Activated naive CD8-positive, alpha-beta T cell (primary cell): ENCODE results near the gene TEN1.
"Not testable (repeated sequence)": the region's sequence is repeated elsewhere in the genome, so short reads cannot be mapped to it uniquely, and the experiment has no call there.

Source experiments
- H3K27ac Mint-ChIP-seq: one replicate; pipeline ENCODE4 v1.8.0; 2021; ENCODE audit warnings: mixed read lengths
- H3K27me3 Mint-ChIP-seq: one replicate; pipeline ENCODE4 v1.8.0; 2021; ENCODE audit warnings: mixed read lengths
- H3K36me3 Mint-ChIP-seq: one replicate; pipeline ENCODE4 v1.8.0; 2021; ENCODE audit warnings: mixed read lengths
- H3K4me1 Mint-ChIP-seq: one replicate; pipeline ENCODE4 v1.8.0; 2021; ENCODE audit warnings: low read depth, mixed read lengths
- H3K4me3 Mint-ChIP-seq: one replicate; pipeline ENCODE4 v1.8.0; 2021; ENCODE audit warnings: mild to moderate bottlenecking, mixed read lengths
- H3K9me3 Mint-ChIP-seq: one replicate; pipeline ENCODE4 v1.8.0; 2021; ENCODE audit warnings: low read depth, mixed read lengths

Gene TEN1

DNA sequence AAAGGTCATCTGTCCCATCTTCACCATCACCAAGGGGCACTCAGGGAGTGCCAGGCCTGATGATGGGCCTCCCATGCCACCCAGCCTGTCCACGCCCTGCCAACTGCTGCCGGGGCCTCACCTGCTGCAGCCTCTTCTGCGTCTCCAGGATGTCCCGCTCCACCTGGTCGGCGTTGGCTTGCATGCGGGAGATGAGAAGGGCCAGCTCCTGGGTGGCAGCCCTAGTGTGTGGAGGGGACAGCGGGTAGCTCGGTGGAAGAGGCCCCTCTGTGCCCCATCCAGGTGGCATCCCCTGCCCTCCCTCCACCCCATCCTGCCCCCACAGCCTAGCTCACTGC, 44.8 kb downstream of the TEN1 start:
- Mint-ChIP-seq H3K4me1 (peaks cover 23% of the 10 kb centered on the region), H3K36me3 (no peaks in the 10 kb centered on the region), H3K27me3 (no peaks in the 10 kb centered on the region), H3K27ac (no peak overlapping the region), H3K4me3 (no peak overlapping the region), H3K9me3 (no peaks in the 10 kb centered on the region)

GRCh38 chr17:76024353-76024752, 45.3 kb downstream of the TEN1 start:
- Mint-ChIP-seq H3K36me3 (no peaks in the 10 kb centered on the region), H3K9me3 (no peaks in the 10 kb centered on the region), H3K27ac (no peak overlapping the region), H3K4me3 (no peak overlapping the region), H3K4me1 (peaks cover 28% of the 10 kb centered on the region), H3K27me3 (no peaks in the 10 kb centered on the region)

DNA sequence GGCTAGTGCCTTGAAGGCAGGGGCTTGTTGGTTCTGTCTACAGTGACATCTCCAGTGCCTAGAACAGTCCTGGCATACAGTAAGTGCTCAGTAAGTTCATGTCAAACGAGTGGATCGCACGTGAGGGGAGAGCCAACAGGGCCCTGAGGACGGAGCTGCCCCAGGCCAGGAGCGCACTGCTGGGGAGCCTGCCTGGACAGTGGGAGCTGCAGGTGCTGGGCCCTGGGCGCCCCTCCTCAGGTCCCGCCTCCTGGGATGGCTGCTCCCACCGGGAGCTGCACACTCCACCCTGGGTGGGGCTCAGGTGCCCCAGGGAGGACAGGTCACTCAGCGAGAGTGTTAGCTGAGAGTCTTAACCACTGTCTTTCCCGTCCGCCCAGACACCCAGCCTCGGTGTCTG, 46.3 kb downstream of the TEN1 start:
- H3K36me3 Mint-ChIP-seq: no peaks in the 10 kb centered on the region

DNA sequence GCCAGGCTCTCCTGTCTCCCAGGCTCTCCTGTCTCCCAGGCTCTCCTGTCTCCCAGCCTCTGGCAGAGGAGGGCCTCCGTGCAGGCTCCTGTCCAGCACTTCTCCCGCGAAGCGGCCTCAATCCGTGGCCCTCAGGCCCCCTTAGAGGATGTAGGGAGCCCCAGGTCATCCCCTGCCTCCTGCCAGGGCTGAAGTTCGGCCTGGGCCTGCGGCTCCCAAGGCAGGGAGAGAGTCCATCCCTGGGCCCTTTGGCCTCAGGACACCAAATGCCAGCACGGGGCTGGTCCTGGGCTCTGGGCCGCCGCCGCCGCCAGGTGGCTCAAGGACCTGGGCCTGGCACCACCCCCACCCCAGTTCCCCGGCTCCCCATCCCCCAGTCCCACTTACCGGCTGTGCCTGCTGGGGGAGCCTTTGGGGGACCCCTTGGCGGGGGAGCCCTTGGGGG, 47.7 kb downstream of the TEN1 start:
- Mint-ChIP-seq H3K4me1 (peaks cover 36% of the 10 kb centered on the region), H3K27ac (no peak overlapping the region), H3K9me3 (no peaks in the 10 kb centered on the region), H3K4me3 (no peak overlapping the region), H3K27me3 (no peaks in the 10 kb centered on the region), H3K36me3 (no peaks in the 10 kb centered on the region)

More for the DNA sequence above, 46.3 kb downstream of the TEN1 start:
- H3K9me3 Mint-ChIP-seq: no peaks in the 10 kb centered on the region
- no peak overlapping the region for H3K4me3 Mint-ChIP-seq
- peaks cover 32% of the 10 kb centered on the region for H3K4me1 Mint-ChIP-seq
- no peaks in the 10 kb centered on the region for H3K27me3 Mint-ChIP-seq
- no peak overlapping the region for H3K27ac Mint-ChIP-seq

DNA sequence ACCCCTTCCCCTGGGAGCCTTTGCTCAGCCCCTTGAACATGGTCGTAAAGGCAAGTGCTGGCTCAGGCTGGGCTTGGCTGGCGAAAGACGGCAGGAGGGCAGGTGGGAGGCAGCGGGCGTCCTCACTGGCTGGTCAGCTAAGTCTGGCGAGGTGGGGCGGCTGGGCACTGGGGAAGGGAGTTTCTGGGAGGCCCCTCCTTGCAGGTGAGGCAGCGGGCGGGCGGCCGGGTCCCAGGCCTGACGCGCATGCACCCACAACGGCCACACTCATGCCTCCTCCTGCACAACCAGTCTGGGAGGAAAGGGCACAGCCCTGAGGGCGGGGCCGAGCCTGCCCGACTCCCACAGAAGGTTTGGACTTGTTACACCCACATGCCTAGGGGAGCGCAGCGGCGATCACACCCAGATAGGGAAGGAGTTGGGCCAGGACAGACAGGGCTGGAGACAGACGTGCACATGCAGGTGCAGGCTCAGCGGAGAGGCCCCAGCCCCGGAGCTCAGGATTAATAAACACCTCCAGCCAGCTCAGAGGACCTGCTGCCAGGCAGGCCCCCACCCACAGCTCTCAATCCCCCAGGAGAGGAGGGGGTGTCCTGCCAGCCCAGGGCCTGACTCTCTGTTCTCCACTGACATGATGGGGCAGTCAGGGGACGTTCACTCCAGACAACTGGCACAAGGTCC, 48.3 kb downstream of the TEN1 start, which contains the start of gene EVPL:
EVPL (minus strand) TSS at position 148 of the 681 bp plus-strand sequence; CDS start at position 40, 108 bp downstream.
- H3K4me1 Mint-ChIP-seq: peaks cover 37% of the 10 kb centered on the region
- no peak within 1 kb of the TSS for H3K27ac Mint-ChIP-seq
- no peaks in the 10 kb centered on the region for H3K9me3 Mint-ChIP-seq
- H3K36me3 Mint-ChIP-seq: no peaks in the 10 kb centered on the region
- H3K4me3 Mint-ChIP-seq: no peak within 1 kb of the TSS
- H3K27me3 Mint-ChIP-seq: no peaks in the 10 kb centered on the region

- no peaks in the 10 kb centered on the region for H3K9me3 Mint-ChIP-seq
- H3K4me1 Mint-ChIP-seq: peaks cover 48% of the 10 kb centered on the region
- H3K4me3 Mint-ChIP-seq: no peak overlapping the region
- no peaks in the 10 kb centered on the region for H3K36me3 Mint-ChIP-seq
- no peaks in the 10 kb centered on the region for H3K27me3 Mint-ChIP-seq
- H3K27ac Mint-ChIP-seq: no peak overlapping the region
These were observed 53.2 kb downstream of the TEN1 start for GRCh38 chr17:76032073-76032779.

DNA sequence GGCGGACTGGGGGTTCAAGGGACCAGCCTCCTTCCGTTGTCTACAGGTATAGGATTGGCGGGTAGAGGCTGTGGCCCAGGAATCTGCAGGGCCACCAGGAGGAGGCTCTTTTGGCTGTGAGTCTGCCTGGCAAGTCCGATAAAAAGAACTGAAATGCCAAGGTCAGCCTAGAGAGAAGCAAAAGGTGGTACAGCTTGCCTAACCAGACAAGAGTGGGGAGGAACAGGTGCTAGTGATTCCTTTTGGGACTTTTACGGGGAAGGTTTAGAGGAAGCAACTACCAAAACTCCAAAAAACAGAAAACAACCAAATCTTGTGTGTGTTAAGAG, 53.7 kb downstream of the TEN1 start:
- H3K27me3 Mint-ChIP-seq: no peaks in the 10 kb centered on the region
- no peaks in the 10 kb centered on the region for H3K9me3 Mint-ChIP-seq
- H3K4me3 Mint-ChIP-seq: no peak overlapping the region
- H3K27ac Mint-ChIP-seq: no peak overlapping the region
- H3K36me3 Mint-ChIP-seq: no peaks in the 10 kb centered on the region
- peaks cover 49% of the 10 kb centered on the region for H3K4me1 Mint-ChIP-seq

DNA sequence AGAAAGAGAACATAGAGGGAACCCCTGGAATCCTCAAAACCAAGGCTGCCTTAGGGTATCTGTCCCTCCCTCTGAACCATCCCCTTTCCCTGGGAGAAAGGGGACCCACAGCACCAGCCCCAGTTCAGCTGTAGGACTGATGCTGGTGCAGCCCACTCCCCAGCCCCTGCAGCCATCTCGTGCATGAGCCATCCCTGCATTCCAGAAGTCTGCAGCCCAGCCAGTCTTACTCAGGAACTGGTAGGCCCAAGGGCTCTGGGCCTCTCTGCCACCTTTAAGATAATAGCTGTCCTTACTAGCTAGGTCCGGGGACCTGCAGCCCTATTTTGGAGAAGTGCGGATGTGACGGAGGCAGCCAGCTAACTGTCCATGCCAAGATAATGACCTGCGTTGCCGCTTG, 54.1 kb downstream of the TEN1 start:
- H3K4me1 Mint-ChIP-seq: peaks cover 49% of the 10 kb centered on the region
- no peak overlapping the region for H3K27ac Mint-ChIP-seq
- H3K4me3 Mint-ChIP-seq: no peak overlapping the region
- no peaks in the 10 kb centered on the region for H3K36me3 Mint-ChIP-seq
- no peaks in the 10 kb centered on the region for H3K27me3 Mint-ChIP-seq
- H3K9me3 Mint-ChIP-seq: no peaks in the 10 kb centered on the region

GRCh38 chr17:76034428-76035350, 55.6 kb downstream of the TEN1 start:
- Mint-ChIP-seq H3K27ac (no peak overlapping the region), H3K4me1 (peaks cover 39% of the 10 kb centered on the region), H3K27me3 (no peaks in the 10 kb centered on the region), H3K9me3 (no peaks in the 10 kb centered on the region), H3K36me3 (no peaks in the 10 kb centered on the region), H3K4me3 (no peak overlapping the region)

DNA sequence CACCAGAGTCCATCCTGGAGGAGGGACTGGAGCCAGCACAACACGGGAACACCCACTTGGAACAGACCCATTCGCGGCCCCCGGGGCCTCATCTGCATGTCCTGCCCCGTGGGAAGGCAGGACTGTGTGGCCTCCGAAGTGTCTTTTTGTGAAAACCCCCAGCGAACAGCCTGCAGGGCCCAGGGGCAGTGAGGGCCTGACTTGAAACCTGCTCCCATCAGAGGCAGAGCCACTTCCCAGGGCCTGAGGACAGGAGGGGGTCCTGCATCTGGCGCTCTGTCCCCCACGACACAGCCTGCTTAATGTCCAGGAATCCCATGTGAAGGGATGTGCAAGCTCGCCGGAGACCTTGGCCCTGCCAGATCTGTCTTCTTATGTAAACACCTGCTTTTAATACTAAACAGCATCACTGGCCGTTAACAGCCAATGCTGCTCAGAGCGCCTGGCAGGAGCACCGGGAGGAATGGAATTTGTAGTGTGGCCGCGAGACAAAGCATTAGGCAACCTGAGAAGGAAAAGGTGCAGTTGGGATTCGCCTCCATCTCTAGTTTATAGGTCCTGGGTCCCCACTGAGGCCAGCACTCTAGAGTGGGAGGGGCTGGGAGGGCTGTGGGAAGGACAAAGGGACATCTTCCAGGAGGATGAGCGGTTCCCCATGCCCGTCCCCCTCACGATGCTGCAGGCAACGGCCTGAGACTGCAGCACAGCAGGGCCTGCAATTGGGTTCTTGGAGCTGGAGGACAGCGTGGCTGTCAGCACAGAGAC, 57.6 kb downstream of the TEN1 start:
- no peak overlapping the region for H3K27ac Mint-ChIP-seq

GRCh38 chr17:76038050-76038449, 59.0 kb downstream of the TEN1 start:
- Mint-ChIP-seq H3K4me3 (no peak overlapping the region), H3K27me3 (no peaks in the 10 kb centered on the region), H3K4me1 (peaks cover 28% of the 10 kb centered on the region), H3K36me3 (no peaks in the 10 kb centered on the region), H3K9me3 (no peaks in the 10 kb centered on the region), H3K27ac (peak overlapping the region; percentile 46)

More for the DNA sequence above, 57.6 kb downstream of the TEN1 start:
- Mint-ChIP-seq H3K4me1 (peaks cover 31% of the 10 kb centered on the region), H3K9me3 (no peaks in the 10 kb centered on the region), H3K36me3 (no peaks in the 10 kb centered on the region), H3K27me3 (no peaks in the 10 kb centered on the region), H3K4me3 (no peak overlapping the region)

- no peaks in the 10 kb centered on the region for H3K27me3 Mint-ChIP-seq
- peak overlapping the region; percentile 64 for H3K27ac Mint-ChIP-seq
- H3K9me3 Mint-ChIP-seq: no peaks in the 10 kb centered on the region
- H3K4me1 Mint-ChIP-seq: peaks cover 24% of the 10 kb centered on the region
- H3K36me3 Mint-ChIP-seq: no peaks in the 10 kb centered on the region
- no peak overlapping the region for H3K4me3 Mint-ChIP-seq
These were observed 60.1 kb downstream of the TEN1 start for GRCh38 chr17:76039121-76039520.

- Mint-ChIP-seq H3K36me3 (peaks cover under 1% of the 10 kb centered on the region), H3K9me3 (no peaks in the 10 kb centered on the region), H3K4me1 (peaks cover 19% of the 10 kb centered on the region), H3K27ac (peak overlapping the region; percentile 41), H3K27me3 (no peaks in the 10 kb centered on the region), H3K4me3 (no peak overlapping the region)
These were observed 61.3 kb downstream of the TEN1 start for GRCh38 chr17:76040376-76040775.

DNA sequence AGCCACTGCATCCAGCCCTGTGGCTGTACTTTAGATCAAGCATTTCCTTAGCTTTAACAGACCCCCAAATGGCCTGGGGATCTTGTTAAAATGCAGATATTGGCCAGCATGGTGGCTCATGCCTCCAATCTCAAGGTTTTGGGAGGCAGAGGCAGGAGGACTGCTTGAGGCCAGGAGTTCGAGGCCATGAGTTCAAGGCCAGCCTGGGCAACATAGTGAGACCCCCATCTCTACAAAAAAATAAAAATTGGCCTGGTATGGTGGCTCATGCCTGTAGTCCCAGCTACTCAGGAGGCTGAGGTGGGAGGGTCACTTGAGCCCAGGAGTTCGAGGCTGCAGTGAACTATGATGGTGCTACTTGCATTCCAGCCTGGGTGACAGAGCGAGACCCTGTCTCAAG, 63.8 kb downstream of the TEN1 start:
- not testable (repeated sequence) for H3K27ac Mint-ChIP-seq, H3K4me3 Mint-ChIP-seq, H3K4me1 Mint-ChIP-seq, H3K9me3 Mint-ChIP-seq, H3K27me3 Mint-ChIP-seq, H3K36me3 Mint-ChIP-seq
